Esophagus (tissue), 2 donors: ENCODE measurements around the gene IL1RL2. TPM values are rescaled to one million over a fixed set of nuclear protein-coding genes. Genes with fewer than 3 reads are reported as not detected.

Source experiments
- H3K27ac ChIP-seq, 2 donors: one replicate each; pipeline ENCODE4 v1.5.1; 2013; ENCODE audit warnings: low read depth in 2 of 2, mild to moderate bottlenecking in 2 of 2, inconsistent platforms in 1 of 2, low read length in 1 of 2, moderate library complexity in 1 of 2
- H3K27me3 ChIP-seq, 2 donors: one replicate each; pipeline ENCODE4 v1.6.1; 2013; ENCODE audit warnings: low read length in 2 of 2, control low read depth in 1 of 2, mild to moderate bottlenecking in 1 of 2; ENCODE audit not compliant: insufficient read depth in 2 of 2, control insufficient read depth in 1 of 2
- H3K36me3 ChIP-seq, 2 donors: one replicate each; pipeline ENCODE4 v1.6.1; 2013; ENCODE audit warnings: low read length in 1 of 2; ENCODE audit not compliant: control insufficient read depth in 2 of 2, insufficient read depth in 2 of 2
- H3K4me1 ChIP-seq, 2 donors: one replicate each; pipeline ENCODE4 v1.6.1; 2013; ENCODE audit warnings: low read length in 1 of 2; ENCODE audit not compliant: control insufficient read depth in 2 of 2, insufficient read depth in 2 of 2
- H3K4me3 ChIP-seq, 2 donors: one replicate each; pipeline ENCODE4 v1.5.1; 2013; ENCODE audit warnings: low read length in 2 of 2, mild to moderate bottlenecking in 2 of 2, low read depth in 1 of 2, moderate library complexity in 1 of 2
- H3K9me3 ChIP-seq, 2 donors: one replicate each; pipeline ENCODE4 v1.6.1; 2013; ENCODE audit warnings: mild to moderate bottlenecking in 2 of 2, low read depth in 1 of 2, low read length in 1 of 2, moderate library complexity in 1 of 2; ENCODE audit not compliant: control insufficient read depth in 2 of 2, insufficient read depth in 1 of 2
- WGBS, 2 donors: extraction: QIAGEN DNeasy Blood & Tissue Kit; methylation state at CpG; one replicate each; pipeline ENCODE4 v1.1.7; 2013; 5-methylcytosine and 5-hydroxymethylcytosine counted together
- polyA plus RNA-seq, 2 donors: library from polyadenylated mRNA; stranded (reverse); fragments of 200-250 nt; gene quantifications; one replicate each; pipeline ENCODE4 v1.2.3, GENCODE V29; 2013
- donor health status: healthy with polysubstance abuse.
- donor health status: Bipolar disorder and iron deficiency.

IL1RL2 gene
- polyA plus RNA-seq, 2 donors: 5.0 to 6.1 TPM

DNA sequence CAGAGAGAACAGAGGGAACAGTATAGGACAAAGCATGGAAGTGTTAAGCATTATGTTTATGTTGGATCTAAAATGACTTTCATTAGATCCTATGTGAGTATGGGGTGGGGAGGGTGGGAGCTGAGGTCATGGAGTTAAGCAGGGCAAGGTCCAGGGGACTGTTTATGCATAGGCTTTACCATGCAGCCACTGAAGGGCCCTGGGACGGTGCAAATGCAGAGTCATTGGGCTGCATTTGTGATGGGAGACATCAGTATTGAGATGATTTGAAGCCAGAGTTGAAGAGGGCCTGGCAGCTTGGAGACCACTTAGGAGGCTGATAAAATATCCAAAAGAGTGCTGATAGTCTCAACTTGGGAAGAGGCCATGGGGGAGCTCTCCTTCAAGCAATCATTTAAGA is 22.7 kb downstream of the IL1RL2 start:
- Histone ChIP-seq H3K4me3 (no peak overlapping the region), H3K27ac (no peak overlapping the region), H3K4me1 (peaks cover 3 to 8% of the 10 kb centered on the region in 2 donors), H3K36me3 (no peaks in the 10 kb centered on the region), H3K9me3 (no peaks in the 10 kb centered on the region), H3K27me3 (no peaks in the 10 kb centered on the region)
- WGBS, 2 donors: 0 to 79% methylated on average over 1 of the region's 1 CpG

DNA sequence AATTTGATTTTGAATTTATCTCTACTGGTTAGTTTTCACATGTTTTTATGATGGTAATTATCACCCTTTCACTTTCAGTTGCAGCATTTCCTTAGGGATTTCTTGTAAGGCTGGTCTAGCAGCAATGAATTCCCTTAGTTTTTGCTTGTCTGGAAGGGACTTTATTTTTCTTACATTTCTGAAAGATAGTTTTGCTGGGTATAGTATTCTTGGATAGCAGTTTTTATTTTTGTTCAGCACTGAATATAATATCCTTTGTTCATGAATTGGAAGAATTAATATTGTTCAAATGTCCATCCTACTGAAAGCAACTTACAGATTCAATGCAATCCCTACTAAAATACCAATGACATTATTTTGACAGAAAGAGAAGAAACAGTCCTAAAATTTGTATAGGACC is 30.2 kb downstream of the IL1RL2 start:
- H3K27ac ChIP-seq: no peak overlapping the region
- H3K36me3 ChIP-seq: peaks cover 7 to 14% of the 10 kb centered on the region in 2 donors
- H3K27me3 ChIP-seq: no peaks in the 10 kb centered on the region
- H3K4me3 ChIP-seq: no peak overlapping the region
- H3K4me1 ChIP-seq: no peaks in the 10 kb centered on the region
- H3K9me3 ChIP-seq: peaks cover 2 to 3% of the 10 kb centered on the region in 2 donors

DNA sequence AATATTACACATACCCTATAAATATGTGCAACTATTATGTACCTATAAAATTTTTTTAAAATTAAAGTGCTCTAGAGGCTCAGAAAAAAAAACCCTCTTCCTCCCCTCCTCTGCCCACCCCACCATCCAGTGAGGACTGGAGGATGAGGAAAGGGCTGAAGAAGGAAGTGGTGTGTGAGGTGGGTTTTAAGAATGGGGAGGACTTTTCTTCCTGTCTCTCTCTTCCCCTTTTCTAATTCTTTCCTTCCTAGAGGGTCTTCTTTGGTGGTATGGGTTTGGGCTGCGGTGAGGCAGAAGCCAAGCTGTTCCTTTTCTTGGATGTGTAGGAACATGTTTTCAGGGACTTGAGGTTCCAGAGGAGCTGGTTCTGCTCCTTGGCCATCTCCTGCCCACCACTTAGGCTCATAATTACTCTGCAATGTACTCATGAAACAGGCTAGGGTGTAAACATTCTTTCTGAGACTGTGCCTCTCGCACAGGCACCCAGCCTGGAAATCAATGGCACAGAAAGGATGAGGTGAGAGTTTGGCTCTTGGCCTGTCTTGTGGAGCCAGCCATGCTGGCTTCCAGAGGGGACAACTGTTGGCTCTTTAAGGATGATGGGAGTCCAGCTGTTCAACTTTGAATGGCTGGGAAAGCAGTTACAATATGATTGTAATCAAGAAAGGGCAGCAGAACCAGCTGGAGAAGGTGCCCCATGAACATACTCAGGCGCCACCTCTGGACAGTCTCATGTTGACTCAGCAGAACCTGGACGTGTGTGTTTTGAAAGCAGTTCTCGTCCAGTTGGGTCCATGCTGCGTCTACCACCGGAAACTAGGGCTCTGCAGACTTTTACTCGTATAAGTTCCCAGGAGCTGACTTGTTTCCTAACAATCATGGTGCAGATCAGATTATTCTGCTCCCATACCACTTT is 38.3 kb downstream of the IL1RL2 start:
- peak overlapping the region; percentile 63 to 82 for H3K27ac ChIP-seq
- H3K4me1 ChIP-seq: no peaks in the 10 kb centered on the region
- no peaks in the 10 kb centered on the region for H3K9me3 ChIP-seq
- H3K36me3 ChIP-seq: peaks cover 0 to 6% of the 10 kb centered on the region in 2 donors
- H3K27me3 ChIP-seq: no peaks in the 10 kb centered on the region
- H3K4me3 ChIP-seq: no peak overlapping the region
- 58 to 75% methylated on average over 8 of the region's 8 CpGs for WGBS, 2 donors

DNA sequence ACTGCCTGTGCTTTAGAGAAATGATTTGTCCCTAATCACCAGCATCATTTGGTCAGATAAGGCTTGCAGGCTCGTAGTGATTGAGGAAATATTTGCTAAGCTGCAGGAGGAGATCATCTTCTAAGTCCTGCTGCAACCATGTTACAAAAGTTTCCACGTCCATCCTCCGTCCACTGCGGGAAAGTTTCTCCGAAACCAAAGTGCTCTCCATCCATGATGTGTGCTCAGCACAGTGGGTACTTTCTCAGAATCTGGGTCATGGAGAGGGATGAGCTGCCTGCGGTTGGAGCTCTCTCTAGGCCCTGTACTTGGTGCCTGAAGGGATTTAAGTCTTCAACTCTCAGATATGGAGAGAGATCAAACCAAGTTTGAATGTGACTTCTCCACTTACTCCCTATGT is 39.3 kb downstream of the IL1RL2 start:
- Histone ChIP-seq H3K27ac (peak overlapping the region; percentile 76 to 96), H3K36me3 (peaks cover 0 to 3% of the 10 kb centered on the region in 2 donors)

DNA sequence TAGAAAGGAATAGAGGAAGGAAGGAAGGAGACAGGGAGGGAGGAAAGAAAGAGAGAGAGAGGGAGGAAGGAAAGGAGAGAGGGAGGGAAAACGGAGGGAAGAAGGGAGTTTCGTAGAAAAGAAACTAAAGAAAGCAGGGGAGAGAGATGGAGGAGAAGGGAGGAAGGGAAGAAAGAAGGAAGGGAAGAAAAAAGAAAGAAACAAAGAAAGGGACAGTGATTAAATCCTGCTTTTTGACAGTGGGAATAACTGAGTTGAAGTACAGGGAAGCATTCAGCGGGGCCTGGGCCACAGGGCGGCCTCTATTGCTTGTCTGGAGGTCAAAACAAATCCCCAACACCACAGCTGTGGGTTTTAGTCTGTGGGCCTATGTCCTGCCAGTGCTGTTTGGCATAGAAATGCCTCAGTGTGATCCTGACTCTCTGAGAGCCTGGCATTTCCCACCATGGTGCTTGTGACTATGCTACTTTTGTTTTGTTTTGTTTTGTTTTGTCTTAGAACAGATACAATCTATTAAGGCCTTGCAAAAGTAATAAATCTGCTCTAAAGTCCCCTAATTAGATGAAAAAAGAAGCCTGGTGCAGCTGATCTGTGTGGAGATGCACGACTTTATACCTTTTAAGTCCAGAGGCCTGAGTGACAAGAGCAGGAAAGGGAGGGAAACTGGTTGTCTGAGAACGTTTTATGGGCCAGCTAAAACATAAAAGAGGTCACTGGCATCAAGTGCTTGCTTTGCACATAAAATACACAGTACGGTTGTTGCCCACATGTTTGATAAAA is 40.0 kb downstream of the IL1RL2 start:
- WGBS, 2 donors: 54 to 63% methylated on average over 7 of the region's 7 CpGs
- peaks cover 0 to 2% of the 10 kb centered on the region in 2 donors for H3K36me3 ChIP-seq
- H3K9me3 ChIP-seq: no peaks in the 10 kb centered on the region
- H3K4me3 ChIP-seq: no peak overlapping the region
- H3K4me1 ChIP-seq: peaks cover 0 to 3% of the 10 kb centered on the region in 2 donors
- H3K27ac ChIP-seq: peak overlapping the region; percentile 96 to 100
- no peaks in the 10 kb centered on the region for H3K27me3 ChIP-seq

More for the DNA sequence above, 39.3 kb downstream of the IL1RL2 start:
- H3K4me3 ChIP-seq: no peak overlapping the region
- H3K4me1 ChIP-seq: peaks cover 0 to 3% of the 10 kb centered on the region in 2 donors
- H3K9me3 ChIP-seq: no peaks in the 10 kb centered on the region
- H3K27me3 ChIP-seq: no peaks in the 10 kb centered on the region
- WGBS, 2 donors: 92 to 96% methylated on average over 6 of the region's 6 CpGs

DNA sequence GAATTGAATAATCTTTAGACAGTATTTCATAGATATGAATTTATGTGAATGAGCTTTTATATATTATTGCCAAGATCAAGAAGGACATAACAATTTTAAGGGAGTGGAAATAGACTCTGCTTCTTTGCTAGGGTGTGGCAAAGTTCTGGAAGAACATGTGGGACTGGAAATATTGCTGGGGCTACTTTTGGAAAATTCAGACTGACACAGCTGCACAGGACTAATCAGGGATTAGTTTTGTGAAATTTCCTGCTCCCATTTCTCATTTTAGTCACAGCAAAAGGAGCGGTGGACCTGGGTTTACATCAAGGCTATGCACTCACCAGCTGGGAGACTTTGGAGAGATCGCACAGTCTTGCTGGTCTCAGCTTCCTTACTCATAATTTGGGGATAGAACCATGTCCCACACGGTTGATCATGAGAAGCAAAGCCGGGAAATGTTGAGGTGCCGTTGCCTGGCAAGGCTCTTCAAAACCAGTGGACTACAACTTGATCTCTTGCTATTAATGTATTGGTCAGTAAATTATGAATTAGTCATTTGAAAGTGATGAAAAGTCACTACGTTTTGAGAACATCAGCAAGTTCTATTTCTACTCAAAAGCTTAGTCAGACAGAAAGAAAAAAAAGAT is 42.4 kb downstream of the IL1RL2 start:
- peaks cover 0 to 3% of the 10 kb centered on the region in 2 donors for H3K4me1 ChIP-seq
- 65 to 70% methylated on average over 6 of the region's 6 CpGs for WGBS, 2 donors

DNA sequence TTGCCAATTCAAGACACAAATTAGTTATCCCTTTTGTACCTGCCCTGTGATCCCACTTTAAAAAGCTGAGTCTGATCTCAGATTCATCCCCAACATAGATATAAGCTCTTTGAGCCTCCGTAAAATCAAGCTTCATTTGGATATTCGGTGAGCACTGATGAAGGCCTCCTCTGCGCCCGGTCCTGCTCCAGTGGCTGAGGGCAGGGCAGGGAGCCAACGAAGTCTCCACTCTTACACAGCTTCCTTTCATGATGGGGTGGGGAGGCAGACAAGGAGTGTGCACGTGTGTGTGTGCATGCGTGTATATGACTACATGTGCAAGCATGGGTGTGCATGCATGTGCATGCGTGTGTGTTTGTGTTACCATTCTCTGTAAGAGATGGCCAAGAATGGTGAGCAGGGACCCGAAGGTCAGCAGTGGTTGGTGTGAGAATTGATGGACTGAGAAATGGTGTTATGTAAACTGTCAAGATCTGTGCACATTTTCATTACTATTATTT is 43.6 kb downstream of the IL1RL2 start:
- peaks cover 0 to 3% of the 10 kb centered on the region in 2 donors for H3K4me1 ChIP-seq
- H3K9me3 ChIP-seq: peaks cover 0 to 3% of the 10 kb centered on the region in 2 donors
- WGBS, 2 donors: 91 to 92% methylated on average over 9 of the region's 9 CpGs
- no peaks in the 10 kb centered on the region for H3K27me3 ChIP-seq
- peaks cover 2 to 9% of the 10 kb centered on the region in 2 donors for H3K36me3 ChIP-seq
- H3K4me3 ChIP-seq: no peak overlapping the region
- peak overlapping the region; percentile 29 to 40 for H3K27ac ChIP-seq

More for the DNA sequence above, 42.4 kb downstream of the IL1RL2 start:
- Histone ChIP-seq H3K9me3 (no peaks in the 10 kb centered on the region), H3K27me3 (no peaks in the 10 kb centered on the region), H3K4me3 (no peak overlapping the region), H3K27ac (peak overlapping the region; percentile 77 to 95), H3K36me3 (peaks cover 0 to 2% of the 10 kb centered on the region in 2 donors)

DNA sequence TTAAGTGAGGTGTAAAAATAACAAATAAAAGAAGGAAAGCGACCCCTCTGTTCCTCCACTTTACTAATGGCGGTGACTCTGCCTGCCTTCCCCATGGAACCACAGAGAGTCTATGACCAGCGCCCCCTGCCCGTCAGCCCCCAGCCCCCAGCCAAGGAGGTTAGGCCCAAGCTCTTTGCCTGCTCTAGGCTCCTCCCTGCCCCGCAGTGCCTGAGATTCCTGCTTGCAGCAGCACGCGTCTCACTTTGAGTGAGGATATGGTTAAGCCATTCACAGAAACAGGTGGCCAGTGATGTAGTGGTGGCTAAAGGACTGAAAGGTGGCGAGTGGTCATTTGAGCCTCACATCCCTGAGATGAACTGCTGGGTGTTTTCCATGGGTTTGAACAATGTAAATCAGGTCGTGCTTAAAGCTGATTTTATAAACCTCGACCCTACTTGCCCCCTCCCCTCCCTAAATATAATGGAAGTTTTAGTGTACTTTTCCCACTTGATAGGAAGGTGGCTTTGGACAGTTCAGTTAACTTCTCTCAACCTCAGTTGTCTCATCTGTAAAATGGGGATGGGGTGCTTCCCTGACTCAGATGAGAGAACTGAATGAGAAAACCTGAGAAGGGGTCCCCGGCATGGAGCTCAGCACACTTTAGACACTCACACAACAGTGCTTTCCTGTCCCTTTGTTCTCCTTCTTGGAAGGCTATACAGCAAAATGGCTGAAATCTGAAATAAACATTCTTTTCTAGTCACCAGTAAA is 46.5 kb downstream of the IL1RL2 start:
- Histone ChIP-seq H3K27me3 (no peaks in the 10 kb centered on the region), H3K27ac (no peak overlapping the region), H3K36me3 (peaks cover 4 to 16% of the 10 kb centered on the region in 2 donors), H3K4me3 (no peak overlapping the region), H3K9me3 (peaks cover 0 to 3% of the 10 kb centered on the region in 2 donors), H3K4me1 (peaks cover 0 to 3% of the 10 kb centered on the region in 2 donors)
- WGBS, 2 donors: 93 to 94% methylated on average over 11 of the region's 11 CpGs
